Skeletal muscle satellite cell (primary cell): ENCODE results near the gene SORL1-AS1.
"Not testable (repeated sequence)": the region's sequence is repeated elsewhere in the genome, so short reads cannot be mapped to it uniquely, and the experiment has no call there.

ENCODE experiments used
- H3K27me3 ChIP-seq: 2 replicates; pipeline ENCODE4 v1.7.0; 2013; ENCODE audit warnings: low read length; ENCODE audit not compliant: control insufficient read depth, insufficient read depth
- H3K36me3 ChIP-seq: 2 replicates; pipeline ENCODE4 v1.7.0; 2013; ENCODE audit warnings: mild to moderate bottlenecking, control low read depth, low read length; ENCODE audit not compliant: insufficient read depth
- H3K4me1 ChIP-seq: 2 replicates; pipeline ENCODE4 v1.7.0; 2013; ENCODE audit warnings: low read length; ENCODE audit not compliant: control insufficient read depth, insufficient read depth
- H3K4me2 ChIP-seq: 2 replicates; pipeline ENCODE4 v1.7.0; 2013; ENCODE audit warnings: mild to moderate bottlenecking, low read length
- H3K4me3 ChIP-seq: 2 replicates; pipeline ENCODE4 v1.7.0; 2013; ENCODE audit warnings: low read length
- H3K9ac ChIP-seq: 2 replicates; pipeline ENCODE4 v1.7.0; 2013; ENCODE audit warnings: mild to moderate bottlenecking, low read depth, low read length, moderate library complexity
- H3K9me3 ChIP-seq: replicated peaks from 2 replicates; pipeline ENCODE4 v1.7.0; 2013; ENCODE audit warnings: mild to moderate bottlenecking, control low read depth, low read length

The SORL1-AS1 gene

GRCh38 chr11:121420398-121420797, 32.4 kb downstream of the SORL1-AS1 start:
- H3K36me3 ChIP-seq = no peaks in the 10 kb centered on the region
- H3K27me3 ChIP-seq = peaks cover 61% of the 10 kb centered on the region
- H3K4me1 ChIP-seq = peaks cover 4% of the 10 kb centered on the region
- no peaks in the 10 kb centered on the region for H3K9me3 ChIP-seq
- no peak overlapping the region for H3K4me3 ChIP-seq
- H3K4me2 ChIP-seq = no peak overlapping the region
- no peak overlapping the region for H3K9ac ChIP-seq

- Histone ChIP-seq H3K4me3 (no peak overlapping the region), H3K9ac (no peak overlapping the region), H3K9me3 (no peaks in the 10 kb centered on the region), H3K4me1 (peaks cover 4% of the 10 kb centered on the region), H3K27me3 (peaks cover 62% of the 10 kb centered on the region), H3K36me3 (no peaks in the 10 kb centered on the region), H3K4me2 (no peak overlapping the region)
Observed at GRCh38 chr11:121419836-121420235, 32.9 kb downstream of the SORL1-AS1 start.

DNA sequence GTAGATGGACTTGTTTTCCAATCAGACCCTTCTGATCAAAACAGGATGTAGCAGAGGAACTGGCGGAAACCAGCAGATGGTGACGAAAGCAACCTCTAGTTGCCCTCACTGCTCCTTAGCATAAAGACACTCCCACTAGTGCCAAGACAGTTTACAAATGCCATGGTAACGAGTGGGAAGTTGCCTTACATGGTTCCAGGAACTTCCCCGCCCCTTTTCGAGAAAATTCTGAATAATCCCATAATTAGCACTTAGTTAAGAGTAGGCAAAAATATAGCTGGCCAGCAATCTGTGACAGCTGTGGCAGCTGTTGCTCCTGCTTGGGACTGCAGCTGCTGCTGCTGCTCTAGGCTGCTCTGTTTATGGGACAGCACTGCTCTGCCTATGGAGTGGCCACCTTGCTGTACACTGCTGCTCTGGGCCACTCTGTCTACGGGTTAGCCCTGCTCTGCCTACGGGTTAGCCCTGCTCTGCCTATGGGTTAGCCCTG, 34.1 kb downstream of the SORL1-AS1 start:
- Histone ChIP-seq H3K4me1 (peaks cover 4% of the 10 kb centered on the region), H3K36me3 (no peaks in the 10 kb centered on the region), H3K27me3 (peaks cover 61% of the 10 kb centered on the region), H3K4me2 (no peak overlapping the region), H3K4me3 (no peak overlapping the region), H3K9ac (no peak overlapping the region), H3K9me3 (no peaks in the 10 kb centered on the region)

DNA sequence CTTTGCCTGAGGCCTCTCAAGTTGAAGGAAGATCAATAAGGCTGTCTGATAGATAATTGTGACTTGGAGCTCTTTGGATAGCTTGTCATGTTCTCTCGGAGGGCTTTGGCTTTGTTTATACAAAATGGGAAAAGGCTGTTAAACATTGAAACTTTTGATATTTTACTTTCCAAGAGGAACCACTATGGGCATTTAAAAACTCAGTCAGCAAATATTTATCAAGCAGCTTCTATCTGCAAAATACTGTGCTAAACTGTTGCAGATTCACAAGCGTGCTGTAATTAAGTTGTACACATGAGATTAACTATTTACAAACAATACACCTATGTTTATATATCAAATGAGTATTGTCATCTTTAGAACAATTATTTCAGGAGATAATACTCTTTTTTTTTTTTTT, 35.2 kb downstream of the SORL1-AS1 start:
- Histone ChIP-seq H3K4me1 (peaks cover 4% of the 10 kb centered on the region), H3K27me3 (peaks cover 61% of the 10 kb centered on the region), H3K9me3 (no peaks in the 10 kb centered on the region), H3K36me3 (no peaks in the 10 kb centered on the region), H3K4me2 (no peak overlapping the region), H3K4me3 (no peak overlapping the region), H3K9ac (no peak overlapping the region)

DNA sequence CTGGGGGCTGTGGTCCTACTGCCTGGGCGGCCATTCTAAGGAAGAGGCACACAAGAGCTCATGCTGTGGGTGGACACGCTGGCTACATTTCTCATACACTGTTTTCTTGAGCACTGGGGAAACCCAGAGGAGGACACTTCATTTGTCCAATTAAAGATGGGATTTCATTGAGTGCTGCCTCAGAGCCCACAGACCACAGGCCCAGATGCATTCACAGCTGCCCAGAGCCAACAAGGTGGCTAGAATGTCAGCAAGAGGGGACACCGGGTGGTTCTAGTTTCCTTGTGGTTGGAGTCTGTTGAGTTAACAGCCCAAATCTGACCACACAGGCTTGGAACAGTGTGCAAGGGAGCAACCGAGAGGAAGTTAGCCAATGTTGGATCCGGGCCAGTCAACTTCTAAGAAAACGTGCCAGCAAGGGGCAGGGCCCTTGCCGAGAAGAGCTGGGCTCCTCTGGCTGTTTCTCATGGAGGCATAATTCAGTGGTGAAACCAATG, 35.7 kb downstream of the SORL1-AS1 start:
- H3K27me3 ChIP-seq = peaks cover 60% of the 10 kb centered on the region
- no peak overlapping the region for H3K4me2 ChIP-seq
- H3K4me1 ChIP-seq = peaks cover 4% of the 10 kb centered on the region
- H3K9ac ChIP-seq = no peak overlapping the region
- no peak overlapping the region for H3K4me3 ChIP-seq
- no peaks in the 10 kb centered on the region for H3K36me3 ChIP-seq
- H3K9me3 ChIP-seq = no peaks in the 10 kb centered on the region

DNA sequence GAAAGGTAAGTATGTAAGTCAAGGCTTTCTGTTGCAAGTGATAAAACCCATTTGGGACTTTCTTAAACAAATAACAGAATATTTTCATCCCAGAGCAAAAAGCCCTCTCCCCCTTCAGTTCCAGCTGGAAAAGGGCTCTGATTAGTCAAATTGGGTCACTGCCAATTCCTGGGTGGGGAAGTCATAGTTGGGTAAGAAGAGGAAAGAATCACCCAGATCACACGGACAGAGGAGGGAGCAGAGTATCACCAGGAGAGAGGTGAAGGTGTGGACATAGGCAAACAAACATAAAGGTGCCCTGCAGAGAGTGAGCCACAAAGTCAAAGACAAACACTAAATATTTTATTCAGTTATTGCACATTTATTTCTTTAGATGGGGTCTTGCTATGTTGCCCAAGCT, 36.9 kb downstream of the SORL1-AS1 start:
- no peaks in the 10 kb centered on the region for H3K36me3 ChIP-seq
- peaks cover 4% of the 10 kb centered on the region for H3K4me1 ChIP-seq
- H3K27me3 ChIP-seq = peaks cover 48% of the 10 kb centered on the region
- no peak overlapping the region for H3K4me3 ChIP-seq
- H3K4me2 ChIP-seq = no peak overlapping the region
- H3K9ac ChIP-seq = no peak overlapping the region
- H3K9me3 ChIP-seq = no peaks in the 10 kb centered on the region

DNA sequence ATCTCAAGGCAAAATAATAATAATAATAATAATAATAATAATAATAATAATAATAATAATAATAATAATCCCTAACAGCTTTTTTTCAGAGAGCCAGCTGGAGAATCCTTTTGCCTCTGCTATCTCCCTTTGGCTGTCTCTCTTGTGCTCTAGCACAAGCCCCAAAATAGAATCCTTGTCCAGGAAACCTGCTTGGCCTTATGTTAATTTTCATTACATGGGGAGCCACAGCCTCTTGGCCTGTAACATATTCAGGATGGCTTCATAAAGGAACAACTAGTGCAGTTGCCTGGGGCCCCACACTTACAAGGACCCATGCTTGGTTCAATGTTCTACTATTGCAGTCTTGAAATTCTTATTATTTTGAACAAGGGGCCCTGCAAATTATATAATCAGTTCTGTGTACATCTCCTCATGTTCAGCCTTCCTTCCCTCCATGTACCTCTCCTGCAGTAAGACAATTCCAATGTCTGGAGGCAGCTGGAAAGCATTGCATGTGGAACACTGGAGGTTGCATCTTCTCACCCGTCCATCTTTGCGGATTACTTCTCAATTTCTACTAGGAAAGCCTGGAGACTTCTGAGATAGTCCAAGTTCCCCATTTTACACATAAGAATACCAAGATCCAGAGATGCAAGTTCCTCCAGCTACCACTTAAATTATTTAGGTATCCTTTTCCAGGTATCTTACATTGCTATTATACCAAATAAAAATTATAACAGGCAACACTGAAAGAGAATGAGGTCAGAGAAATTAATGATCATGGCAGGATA, 38.4 kb downstream of the SORL1-AS1 start:
- Histone ChIP-seq H3K27me3 (peaks cover 38% of the 10 kb centered on the region), H3K9ac (no peak overlapping the region), H3K9me3 (no peaks in the 10 kb centered on the region), H3K4me1 (peaks cover 4% of the 10 kb centered on the region), H3K4me2 (no peak overlapping the region), H3K4me3 (no peak overlapping the region), H3K36me3 (no peaks in the 10 kb centered on the region)

GRCh38 chr11:121412711-121413415, 39.9 kb downstream of the SORL1-AS1 start:
- Histone ChIP-seq H3K4me1 (peaks cover 4% of the 10 kb centered on the region), H3K9me3 (no peaks in the 10 kb centered on the region), H3K4me3 (no peak overlapping the region), H3K9ac (no peak overlapping the region), H3K4me2 (no peak overlapping the region), H3K36me3 (no peaks in the 10 kb centered on the region), H3K27me3 (peaks cover 24% of the 10 kb centered on the region)

GRCh38 chr11:121412000-121412587, 40.7 kb downstream of the SORL1-AS1 start:
- Histone ChIP-seq H3K27me3 (peaks cover 24% of the 10 kb centered on the region), H3K9ac (no peak overlapping the region), H3K4me2 (no peak overlapping the region), H3K4me3 (no peak overlapping the region), H3K4me1 (peaks cover 3% of the 10 kb centered on the region), H3K36me3 (no peaks in the 10 kb centered on the region), H3K9me3 (no peaks in the 10 kb centered on the region)

GRCh38 chr11:121411330-121411729, 41.4 kb downstream of the SORL1-AS1 start:
- not testable (repeated sequence) for H3K4me2 ChIP-seq, H3K36me3 ChIP-seq, H3K4me1 ChIP-seq, H3K9me3 ChIP-seq, H3K9ac ChIP-seq, H3K4me3 ChIP-seq
- H3K27me3 ChIP-seq = peaks cover 28% of the 10 kb centered on the region

- H3K36me3 ChIP-seq, H3K9me3 ChIP-seq, H3K4me2 ChIP-seq, H3K9ac ChIP-seq, H3K4me1 ChIP-seq, H3K4me3 ChIP-seq: not testable (repeated sequence)
- H3K27me3 ChIP-seq = peaks cover 27% of the 10 kb centered on the region
Observed at GRCh38 chr11:121410041-121410440, 42.7 kb downstream of the SORL1-AS1 start.
